Ureter (tissue), 1 donor: ENCODE results near the gene TCF20. TPM values are rescaled to one million over a fixed set of nuclear protein-coding genes. Genes with fewer than 3 reads are reported as not detected.

ENCODE experiments used
- DNase-seq: peaks from one replicate; pipeline ENCODE4 v3.0.0-alpha.2; 2020; ENCODE audit warnings: low spot score
- total RNA-seq: library from RNA; stranded (reverse); gene quantifications from one replicate; pipeline ENCODE4 v1.2.4, GENCODE V29; 2023
- donor health status: DM: yes; HTN: yes; CAD: no.

Gene TCF20
- total RNA-seq, 1 donor from 2014 or later: 64.9 TPM

GRCh38 chr22:42282252-42282942 is 11.9 kb upstream of the TCF20 start:
- DNase-seq: no peak

GRCh38 chr22:42281706-42282251 is 11.3 kb upstream of the TCF20 start:
- no peak for DNase-seq

DNA sequence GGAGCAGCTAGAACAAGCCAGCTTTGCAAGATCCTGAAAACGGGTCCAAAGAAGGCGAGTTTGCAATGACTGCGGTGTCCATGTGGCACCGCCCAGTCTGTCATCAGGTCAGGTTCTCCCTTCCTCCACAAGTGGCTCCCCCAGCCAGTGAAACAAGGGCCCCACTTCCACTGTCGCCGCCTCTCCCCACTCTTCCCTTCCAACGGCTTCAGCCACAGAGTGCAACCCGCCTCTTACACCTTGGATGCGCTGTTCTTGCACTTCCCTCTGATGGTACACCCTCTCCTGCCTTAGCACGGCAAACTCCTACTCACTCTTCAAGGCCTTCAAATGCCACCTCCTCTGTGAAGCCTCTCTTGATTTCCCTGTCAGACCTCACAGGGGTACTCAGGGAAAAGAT is 10.8 kb upstream of the TCF20 start:
- no peak for DNase-seq

DNA sequence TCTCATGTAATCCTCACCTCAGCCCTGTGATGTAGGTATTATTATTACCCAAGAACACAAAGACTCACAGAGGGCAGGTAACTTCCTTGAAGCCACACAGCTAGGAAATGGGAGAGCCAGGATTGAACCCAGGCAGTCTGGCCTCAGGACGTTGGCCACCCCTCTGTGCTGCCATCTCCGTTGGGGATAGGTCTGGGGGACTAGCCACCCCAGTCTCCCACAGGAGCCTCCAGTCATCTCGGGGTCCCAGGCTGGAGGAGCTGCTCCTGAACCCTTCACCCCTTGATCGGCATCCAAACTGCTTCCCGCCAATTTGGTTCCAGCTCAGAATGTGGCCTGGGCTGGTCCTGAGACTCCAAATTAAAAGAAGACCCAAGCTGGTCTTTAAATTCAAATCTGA is 10.4 kb upstream of the TCF20 start:
- no peak for DNase-seq

DNA sequence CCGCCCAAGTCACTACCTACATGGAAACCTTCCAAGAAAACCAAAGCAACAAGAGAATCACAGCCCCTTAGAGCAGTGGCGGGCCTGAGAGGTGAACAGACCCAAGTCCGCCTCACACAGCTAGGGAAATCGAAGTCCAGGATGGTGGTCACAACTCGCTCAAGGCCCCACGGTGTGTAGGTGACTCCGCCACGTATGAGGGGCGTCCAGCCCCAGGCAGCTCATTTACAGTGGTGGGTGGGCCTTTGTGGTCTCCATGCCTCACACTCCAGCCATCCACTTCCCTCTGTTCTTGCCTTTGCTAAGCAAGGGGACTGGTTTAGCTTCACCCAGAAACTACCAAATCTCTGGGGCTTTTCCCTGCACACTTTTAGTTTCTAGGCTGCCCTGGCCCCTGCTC is 9.7 kb upstream of the TCF20 start:
- no peak for DNase-seq

GRCh38 chr22:42279425-42280020 is 9.1 kb upstream of the TCF20 start:
- DNase-seq: no peak

GRCh38 chr22:42277988-42278776 is 7.7 kb upstream of the TCF20 start:
- no peak for DNase-seq

GRCh38 chr22:42277232-42277753 is 6.8 kb upstream of the TCF20 start:
- DNase-seq: no peak

DNA sequence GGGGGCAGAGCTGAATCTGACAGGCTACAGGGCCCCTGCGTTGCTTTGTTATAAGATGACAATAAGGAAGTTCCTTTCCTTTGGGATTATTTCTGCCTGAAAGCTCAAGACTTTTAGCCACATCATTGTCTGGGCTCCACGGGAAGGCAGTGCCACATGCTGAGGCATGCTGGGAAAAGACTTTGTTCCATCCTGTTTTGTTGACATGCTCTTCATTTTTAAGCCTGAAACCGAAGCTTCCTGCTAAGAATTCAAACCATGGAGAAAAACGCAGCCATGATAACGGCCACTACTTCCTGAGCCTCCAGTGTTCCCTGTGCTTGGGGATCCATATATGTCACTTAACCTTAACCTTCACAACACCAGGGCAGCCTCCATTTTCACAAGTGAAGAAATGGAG is 5.5 kb upstream of the TCF20 start:
- DNase-seq: no peak

- no peak for DNase-seq
Measured at GRCh38 chr22:42275176-42275575, 4.7 kb upstream of the TCF20 start.

- no peak for DNase-seq
Measured at GRCh38 chr22:42273855-42274451, 3.5 kb upstream of the TCF20 start.

DNA sequence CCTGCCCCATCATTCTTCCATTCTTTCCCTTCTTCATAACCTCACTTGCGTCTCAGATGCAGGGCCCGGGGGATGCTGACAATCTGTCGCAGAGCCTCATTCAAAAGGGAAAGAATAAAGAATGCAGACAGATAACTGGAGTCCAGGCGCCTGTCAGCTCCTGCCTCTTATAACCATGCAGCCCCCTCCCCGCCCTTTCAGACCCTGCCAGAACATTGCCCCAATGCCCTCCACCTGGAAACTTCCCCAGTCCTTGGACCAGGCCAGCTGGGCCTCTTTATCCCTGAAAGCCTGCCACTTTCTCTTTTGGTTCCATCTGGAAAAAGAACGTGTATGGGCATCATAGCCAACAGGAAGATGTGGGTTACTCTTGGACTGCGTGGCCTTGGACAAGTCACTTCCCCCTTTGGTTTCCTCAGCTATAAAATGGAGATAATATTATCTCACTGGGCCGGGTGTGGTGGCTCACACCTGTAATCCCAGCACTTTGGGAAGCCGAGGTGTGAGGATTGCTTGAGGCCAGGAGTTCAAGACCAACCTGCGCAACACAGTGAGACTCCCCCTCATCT is 2.1 kb upstream of the TCF20 start:
- DNase-seq: no peak

GRCh38 chr22:42271906-42272305 is 1.5 kb upstream of the TCF20 start:
- DNase-seq: no peak

- DNase-seq: no peak
Measured at GRCh38 chr22:42271191-42271813, 849 bp upstream of the TCF20 start.

GRCh38 chr22:42270176-42270509 is 310 bp downstream of the TCF20 start:
- DNase-seq: no peak

DNA sequence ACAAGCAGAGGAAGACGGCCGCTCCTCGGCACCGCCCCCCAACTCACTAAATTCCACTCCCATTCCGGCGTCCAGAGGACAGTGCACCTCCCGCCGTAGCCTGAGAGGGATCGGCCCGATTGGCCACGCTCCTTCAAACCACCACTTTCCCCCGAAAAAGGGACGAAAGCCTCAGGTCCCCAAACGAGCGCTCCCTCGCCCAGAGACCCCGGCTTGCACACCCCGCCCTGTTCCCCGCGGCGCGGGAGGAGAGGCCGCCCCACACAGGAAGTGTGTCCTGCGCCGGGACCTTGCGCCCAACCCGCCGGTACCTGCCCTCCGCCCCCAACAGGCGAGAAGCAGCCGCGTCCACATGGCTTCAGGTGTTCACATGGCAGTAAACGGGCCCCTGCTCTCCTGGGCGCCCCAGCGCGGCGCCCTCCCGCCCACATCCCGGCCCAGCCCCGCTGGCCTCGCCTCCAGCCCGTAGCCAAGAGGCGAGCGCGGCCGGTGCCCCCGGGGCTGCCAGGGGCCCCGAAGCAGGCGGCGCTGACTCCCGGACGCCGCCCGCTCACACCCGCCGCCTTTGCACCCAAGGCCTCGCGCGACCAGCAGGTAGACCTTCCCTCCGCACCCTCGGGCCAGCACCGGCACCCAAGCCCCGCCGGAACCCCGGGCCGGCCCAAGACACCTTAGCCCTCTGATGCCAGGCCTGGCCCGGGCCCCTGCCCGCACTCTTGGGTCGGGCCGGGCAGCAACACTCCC is 849 bp downstream of the TCF20 start:
- DNase-seq: peak; percentile 71

GRCh38 chr22:42268852-42269410 is 1.5 kb downstream of the TCF20 start:
- no peak for DNase-seq

DNA sequence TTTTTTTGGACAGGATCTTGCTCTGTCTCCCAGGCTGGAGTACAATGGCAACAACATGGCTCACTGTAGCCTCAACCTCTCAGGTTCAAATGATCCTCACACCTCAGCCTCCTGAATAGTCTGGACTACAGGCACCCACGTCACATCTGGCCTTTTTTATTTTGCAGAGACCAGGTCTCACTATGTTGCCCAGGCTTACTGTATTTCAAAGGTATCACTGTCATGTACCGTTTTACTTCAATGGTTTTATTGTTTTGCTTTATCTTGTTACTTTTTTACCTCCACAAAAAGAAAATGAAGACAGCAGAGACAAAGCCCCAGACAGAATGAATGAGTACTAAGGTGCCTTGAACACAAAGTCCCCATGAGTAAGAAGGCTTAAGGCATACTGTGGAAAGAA is 5.1 kb downstream of the TCF20 start:
- no peak for DNase-seq

GRCh38 chr22:42263944-42264343 is 6.5 kb downstream of the TCF20 start:
- DNase-seq: no peak

GRCh38 chr22:42262964-42263363 is 7.5 kb downstream of the TCF20 start:
- no peak for DNase-seq
